SJSA1 (cell line): ENCODE results near the gene APBB2. TPM values are rescaled to one million over a fixed set of nuclear protein-coding genes. Genes with fewer than 3 reads are reported as not detected.
"Not testable (repeated sequence)": the region's sequence is repeated elsewhere in the genome, so short reads cannot be mapped to it uniquely, and the experiment has no call there.

Experiments
- DNase-seq, 2 experiments: peaks; one replicate each; pipeline ENCODE4 v3.0.0-alpha.2; 2015 to 2020; ENCODE audit warnings: low spot score in 2 of 2, low read depth in 1 of 2
- H3K27ac ChIP-seq: fragments of 250-450 bp; sonication (Bioruptor Pico); 2 replicates; pipeline ENCODE4 v1.5.1; 2020; ENCODE audit warnings: mild to moderate bottlenecking, moderate library complexity
- H3K27me3 ChIP-seq: fragments of 250-450 bp; sonication (Bioruptor Pico); replicated peaks from 2 replicates; pipeline ENCODE4 v1.5.1; 2020; ENCODE audit warnings: mild to moderate bottlenecking, moderate library complexity
- H3K36me3 ChIP-seq: fragments of 250-450 bp; sonication (Bioruptor Pico); 2 replicates; pipeline ENCODE4 v1.5.1; 2020; ENCODE audit warnings: mild to moderate bottlenecking
- H3K4me1 ChIP-seq: fragments of 250-450 bp; sonication (Bioruptor Pico); replicated peaks from 2 replicates; pipeline ENCODE4 v1.6.1; 2021; ENCODE audit warnings: mild to moderate bottlenecking
- H3K4me3 ChIP-seq: fragments of 250-450 bp; sonication (Bioruptor Pico); 2 replicates; pipeline ENCODE4 v1.5.1; 2020; ENCODE audit warnings: mild to moderate bottlenecking
- H3K9me3 ChIP-seq: fragments of 250-450 bp; sonication (Bioruptor Pico); replicated peaks from 2 replicates; pipeline ENCODE4 v1.5.1; 2020; ENCODE audit warnings: mild to moderate bottlenecking
- total RNA-seq: library from RNA; depleted of rRNA; stranded (reverse); fragments of >200 nt; shearing (Covaris generic); gene quantifications from 2 replicates; pipeline ENCODE4 v1.2.3, GENCODE V29; 2014

APBB2 gene
- total RNA-seq, 1 experiment from 2014 or later, result 12.9 TPM

DNA sequence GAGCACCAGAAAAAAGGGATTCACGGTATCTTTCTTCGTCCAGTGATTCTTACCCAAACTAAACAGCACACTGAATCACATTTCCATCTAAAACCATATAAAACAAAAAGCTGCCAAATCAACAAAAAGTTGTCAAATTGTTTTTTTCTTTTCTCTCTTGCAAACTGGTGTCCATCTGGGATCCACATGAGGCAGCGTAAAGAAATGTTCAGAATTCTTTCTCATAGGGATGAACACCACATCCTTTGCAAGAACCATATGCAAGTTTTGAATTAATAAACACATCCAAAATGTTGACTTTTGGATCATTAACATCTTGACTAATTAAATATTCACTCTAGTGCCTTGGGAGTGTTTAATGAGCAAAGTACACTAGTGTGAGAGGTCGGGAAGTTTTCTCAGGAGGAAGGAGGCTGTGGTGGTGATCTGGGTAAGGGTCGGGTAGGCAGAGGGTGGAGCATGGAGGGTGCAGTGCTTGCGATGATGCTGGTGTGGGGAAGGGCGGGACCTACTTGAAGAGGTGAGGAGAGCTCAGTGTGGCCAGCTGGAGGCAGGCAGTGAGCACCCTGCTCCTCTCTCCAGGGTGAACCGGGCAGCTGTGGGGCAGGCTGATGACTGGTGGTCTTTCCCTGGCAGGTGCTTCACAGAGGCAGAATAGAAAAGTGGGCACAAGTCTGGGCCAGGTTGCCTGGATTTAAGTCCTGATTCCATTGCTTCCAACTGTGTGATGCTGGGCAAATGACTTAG, 391.7 kb downstream of the APBB2 start:
- no peaks in the 10 kb centered on the region for H3K9me3 ChIP-seq
- no peak overlapping the region for H3K27ac ChIP-seq
- H3K36me3 ChIP-seq, result no peaks in the 10 kb centered on the region
- no peaks in the 10 kb centered on the region for H3K4me1 ChIP-seq
- no peak for DNase-seq
- no peak overlapping the region for H3K4me3 ChIP-seq
- no peaks in the 10 kb centered on the region for H3K27me3 ChIP-seq

DNA sequence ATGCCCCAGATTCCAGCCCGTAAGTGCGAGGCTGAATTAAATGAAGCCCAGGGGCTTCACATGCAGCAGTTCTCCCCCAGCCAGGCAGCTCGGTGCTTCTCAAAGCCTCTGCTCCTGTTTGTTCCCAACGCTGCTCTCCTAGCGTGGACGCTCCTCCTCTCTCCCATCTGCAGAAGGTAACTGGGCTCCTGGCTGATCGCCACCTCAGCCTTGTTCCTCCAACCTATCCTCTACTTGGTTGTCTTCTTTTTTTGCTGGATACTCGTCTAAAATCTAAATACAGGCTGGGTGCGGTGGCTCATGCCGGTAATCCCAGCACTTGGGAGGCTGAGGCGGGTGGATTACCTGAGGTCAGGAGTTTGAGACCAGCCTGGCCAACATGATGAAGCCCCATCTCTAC, 394.2 kb downstream of the APBB2 start:
- H3K4me3 ChIP-seq, result no peak overlapping the region
- H3K27me3 ChIP-seq, result no peaks in the 10 kb centered on the region
- no peaks in the 10 kb centered on the region for H3K36me3 ChIP-seq
- no peak overlapping the region for H3K27ac ChIP-seq
- no peaks in the 10 kb centered on the region for H3K4me1 ChIP-seq
- H3K9me3 ChIP-seq, result no peaks in the 10 kb centered on the region
- DNase-seq, result no peak

DNA sequence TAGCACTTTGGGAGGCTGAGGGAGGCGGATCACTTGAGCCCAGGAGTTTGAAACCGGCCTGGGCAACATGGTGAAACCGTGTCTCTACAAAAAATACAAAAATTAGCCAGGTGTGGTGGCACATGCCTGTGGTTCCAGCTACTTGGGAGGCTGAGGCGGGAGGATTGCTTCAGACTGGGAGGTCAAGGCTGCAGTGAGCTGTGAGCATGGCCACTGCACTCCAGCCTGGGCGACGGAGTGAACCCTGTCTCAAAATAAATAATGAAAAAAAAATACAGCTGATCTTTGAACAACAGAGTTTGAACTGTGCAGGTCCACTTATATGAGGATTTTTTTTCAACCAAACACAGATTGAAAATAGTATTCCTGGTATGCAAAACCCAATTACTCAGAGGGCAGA, 397.2 kb downstream of the APBB2 start:
- H3K9me3 ChIP-seq, H3K27me3 ChIP-seq: not testable (repeated sequence)

DNA sequence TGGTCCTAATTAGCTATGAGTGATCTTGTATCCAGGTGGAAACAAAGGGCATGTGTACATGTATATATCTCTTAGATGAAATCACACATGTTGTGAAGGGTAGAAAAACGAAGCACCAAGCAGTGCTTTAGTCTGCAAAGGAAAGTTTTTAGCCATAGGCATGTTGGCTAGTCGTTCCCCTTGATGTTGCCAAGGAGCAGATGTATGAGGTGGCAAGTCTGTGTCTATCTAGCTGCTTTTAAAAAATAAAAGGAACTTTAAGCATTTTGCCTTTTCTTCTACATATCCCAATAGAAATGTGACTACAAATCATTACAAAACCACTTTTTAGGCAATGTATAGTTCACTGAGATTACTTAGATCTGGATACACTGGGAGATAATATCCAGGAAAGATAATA, 401.5 kb downstream of the APBB2 start:
- Histone ChIP-seq H3K27me3 (no peaks in the 10 kb centered on the region), H3K4me3 (no peak overlapping the region), H3K36me3 (no peaks in the 10 kb centered on the region), H3K27ac (no peak overlapping the region), H3K4me1 (no peaks in the 10 kb centered on the region), H3K9me3 (no peaks in the 10 kb centered on the region)
- no peak for DNase-seq

More for the DNA sequence above, 397.2 kb downstream of the APBB2 start:
- not testable (repeated sequence) for H3K4me1 ChIP-seq, H3K36me3 ChIP-seq, H3K27ac ChIP-seq, H3K4me3 ChIP-seq, DNase-seq

DNA sequence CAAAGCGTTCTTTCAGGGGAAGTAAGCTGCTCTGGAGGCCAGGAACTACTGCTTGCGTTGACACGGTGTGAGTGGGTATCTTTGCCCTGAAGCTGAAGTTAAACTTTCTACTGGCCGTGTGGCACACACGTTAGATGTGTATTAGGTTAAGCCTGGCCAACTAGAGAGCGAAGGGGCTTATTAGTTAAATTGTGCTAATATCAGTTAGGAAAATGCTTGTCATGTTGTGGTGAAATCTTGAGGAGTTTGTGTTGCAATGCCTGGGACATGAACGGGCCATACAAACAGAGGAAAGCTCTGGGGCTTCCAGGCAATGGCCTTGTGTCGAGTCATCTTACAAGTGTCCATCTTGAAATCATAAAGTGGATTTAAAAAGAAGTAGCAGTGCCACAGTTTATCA, 402.0 kb downstream of the APBB2 start:
- Histone ChIP-seq H3K27me3 (no peaks in the 10 kb centered on the region), H3K9me3 (no peaks in the 10 kb centered on the region), H3K4me1 (no peaks in the 10 kb centered on the region), H3K4me3 (no peak overlapping the region), H3K36me3 (no peaks in the 10 kb centered on the region), H3K27ac (no peak overlapping the region)
- no peak for DNase-seq

DNA sequence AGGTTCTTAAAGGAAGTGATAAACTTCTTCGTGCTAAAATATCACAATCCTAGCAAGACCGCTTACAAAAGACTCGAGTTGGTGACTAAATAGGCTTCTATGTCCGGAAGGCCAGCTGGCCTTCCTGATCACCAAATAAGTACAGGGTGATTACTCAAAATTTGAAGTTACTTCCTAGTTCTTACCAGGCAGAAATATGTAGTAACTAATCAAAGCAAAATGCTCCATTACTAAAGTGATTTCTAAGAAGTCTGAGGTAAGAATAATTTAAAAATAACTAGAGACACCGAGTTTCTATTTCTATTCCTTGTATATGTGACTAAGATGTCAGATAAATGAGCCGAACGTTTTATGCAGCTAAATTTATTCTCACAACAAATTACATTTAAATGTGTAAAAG, 402.4 kb downstream of the APBB2 start:
- Histone ChIP-seq H3K27me3 (no peaks in the 10 kb centered on the region), H3K4me1 (no peaks in the 10 kb centered on the region), H3K36me3 (no peaks in the 10 kb centered on the region), H3K9me3 (no peaks in the 10 kb centered on the region), H3K27ac (no peak overlapping the region), H3K4me3 (no peak overlapping the region)
- DNase-seq, result no peak

DNA sequence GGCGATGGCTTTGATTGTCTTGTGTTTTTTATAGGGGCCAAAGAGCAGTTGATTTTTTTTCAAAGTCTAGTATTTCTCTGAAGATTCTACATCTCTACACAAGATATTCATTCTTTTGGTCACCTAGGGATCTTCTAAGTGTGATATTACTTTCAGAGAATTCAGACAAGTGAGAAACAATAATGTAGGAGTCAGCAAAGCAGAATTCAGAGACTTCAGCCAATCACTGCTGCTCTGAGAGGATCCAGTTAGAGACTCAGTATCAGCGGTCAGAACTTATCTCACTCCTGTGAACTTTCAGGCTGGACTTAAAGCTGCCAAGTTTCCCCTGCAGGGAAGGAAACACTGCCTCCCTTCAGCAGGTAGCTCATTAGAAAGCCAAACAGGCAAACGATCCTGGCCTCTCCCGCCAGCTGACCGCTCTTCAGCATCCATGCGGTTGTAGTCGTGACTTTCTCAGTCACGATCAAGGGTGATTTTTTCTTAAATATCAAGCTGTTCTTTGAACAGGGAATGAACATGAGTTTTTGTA, 405.4 kb downstream of the APBB2 start:
- no peak overlapping the region for H3K4me3 ChIP-seq
- DNase-seq, result no peak
- no peaks in the 10 kb centered on the region for H3K9me3 ChIP-seq
- no peaks in the 10 kb centered on the region for H3K4me1 ChIP-seq
- no peaks in the 10 kb centered on the region for H3K27me3 ChIP-seq
- no peaks in the 10 kb centered on the region for H3K36me3 ChIP-seq
- no peak overlapping the region for H3K27ac ChIP-seq

DNA sequence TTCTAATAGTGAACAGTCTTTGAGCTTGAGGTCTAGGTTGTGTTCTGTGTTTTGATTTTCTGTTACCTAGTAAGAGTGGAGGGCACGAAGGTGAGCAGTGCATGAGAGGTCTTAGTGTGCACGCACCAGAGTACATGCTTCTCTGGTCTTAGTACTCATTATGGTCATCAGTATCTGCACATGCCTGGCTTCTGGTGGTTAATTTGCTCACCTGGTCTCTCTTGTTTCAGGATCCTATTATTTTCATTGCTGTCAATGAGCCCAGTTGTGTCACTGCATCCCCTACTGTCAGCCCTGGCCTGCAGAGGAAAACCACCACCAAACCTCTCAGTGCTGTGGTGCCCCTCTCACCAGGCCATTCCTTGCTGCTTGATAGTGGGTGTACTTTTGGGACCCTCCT, 409.7 kb downstream of the APBB2 start:
- H3K27me3 ChIP-seq, result no peaks in the 10 kb centered on the region
- no peak overlapping the region for H3K4me3 ChIP-seq
- H3K4me1 ChIP-seq, result no peaks in the 10 kb centered on the region
- no peaks in the 10 kb centered on the region for H3K36me3 ChIP-seq
- DNase-seq, result no peak
- H3K27ac ChIP-seq, result no peak overlapping the region
- H3K9me3 ChIP-seq, result no peaks in the 10 kb centered on the region

DNA sequence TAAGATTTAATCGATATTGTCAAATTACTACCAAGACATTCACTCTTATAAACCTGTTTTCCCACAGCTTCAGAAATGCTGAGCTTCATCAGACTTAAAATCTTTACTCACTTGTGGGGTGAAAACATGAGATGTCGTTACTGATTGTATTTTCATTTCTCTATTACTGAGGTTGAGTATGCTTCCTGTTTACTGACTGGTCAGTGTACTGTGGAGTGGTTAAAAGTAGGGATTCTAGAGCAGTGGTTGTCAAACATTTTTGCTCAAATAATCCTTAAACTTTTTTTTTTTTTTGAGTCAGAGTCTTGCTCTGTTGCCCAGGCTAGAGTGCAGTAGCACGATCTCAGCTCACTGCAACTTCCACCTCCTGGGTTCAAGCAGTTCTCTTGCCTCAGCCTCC, 414.3 kb downstream of the APBB2 start:
- no peaks in the 10 kb centered on the region for H3K9me3 ChIP-seq
- no peak overlapping the region for H3K4me3 ChIP-seq
- DNase-seq, result no peak

DNA sequence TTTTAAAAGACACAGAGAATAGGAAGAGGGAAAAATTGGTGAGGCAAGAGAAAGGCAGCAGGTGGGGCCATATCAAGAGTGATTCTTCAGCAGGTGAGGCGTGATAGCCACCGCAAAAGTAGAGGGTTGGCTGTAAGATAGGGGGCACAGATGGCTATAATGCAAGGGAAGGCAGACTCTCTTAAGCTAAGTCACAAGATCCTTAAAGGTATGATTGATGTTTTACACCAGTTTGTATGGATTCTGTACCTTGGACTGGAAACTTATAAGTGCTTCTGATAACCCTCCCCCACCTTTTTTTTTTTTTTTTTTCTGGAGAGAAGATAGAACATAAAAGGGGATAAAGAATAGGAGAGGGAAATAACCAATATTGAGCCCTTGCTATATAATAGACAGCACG, 424.6 kb downstream of the APBB2 start:
- no peaks in the 10 kb centered on the region for H3K9me3 ChIP-seq
- H3K27ac ChIP-seq, result no peak overlapping the region
- no peak overlapping the region for H3K4me3 ChIP-seq
- no peaks in the 10 kb centered on the region for H3K36me3 ChIP-seq
- DNase-seq, result no peak
- no peaks in the 10 kb centered on the region for H3K27me3 ChIP-seq
- no peaks in the 10 kb centered on the region for H3K4me1 ChIP-seq

More for the DNA sequence above, 414.3 kb downstream of the APBB2 start:
- no peaks in the 10 kb centered on the region for H3K4me1 ChIP-seq
- H3K27me3 ChIP-seq, result no peaks in the 10 kb centered on the region
- H3K36me3 ChIP-seq, result no peaks in the 10 kb centered on the region
- H3K27ac ChIP-seq, result no peak overlapping the region

DNA sequence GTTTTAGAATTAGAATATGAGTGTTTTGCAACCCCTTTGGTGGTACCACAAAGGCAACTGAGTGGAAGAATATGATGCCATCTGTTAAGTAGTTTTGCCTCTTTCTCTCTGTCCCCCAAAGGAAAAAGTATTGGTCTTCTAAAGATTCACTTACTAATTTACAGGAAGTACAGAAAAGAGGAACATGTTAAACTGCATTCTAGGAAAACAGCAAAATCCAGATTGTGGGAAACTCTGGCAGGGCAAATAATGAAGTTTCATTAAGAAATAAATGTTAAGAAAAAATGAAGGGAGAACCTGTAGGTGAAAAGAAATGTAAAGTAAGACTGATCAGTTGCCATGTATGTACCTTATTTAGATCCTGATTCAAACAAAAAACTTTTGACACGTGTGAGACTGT, 425.3 kb downstream of the APBB2 start:
- H3K36me3 ChIP-seq, result no peaks in the 10 kb centered on the region
- DNase-seq, result no peak
- no peaks in the 10 kb centered on the region for H3K9me3 ChIP-seq
- H3K4me1 ChIP-seq, result no peaks in the 10 kb centered on the region
- no peaks in the 10 kb centered on the region for H3K27me3 ChIP-seq
- no peak overlapping the region for H3K27ac ChIP-seq
- H3K4me3 ChIP-seq, result no peak overlapping the region

DNA sequence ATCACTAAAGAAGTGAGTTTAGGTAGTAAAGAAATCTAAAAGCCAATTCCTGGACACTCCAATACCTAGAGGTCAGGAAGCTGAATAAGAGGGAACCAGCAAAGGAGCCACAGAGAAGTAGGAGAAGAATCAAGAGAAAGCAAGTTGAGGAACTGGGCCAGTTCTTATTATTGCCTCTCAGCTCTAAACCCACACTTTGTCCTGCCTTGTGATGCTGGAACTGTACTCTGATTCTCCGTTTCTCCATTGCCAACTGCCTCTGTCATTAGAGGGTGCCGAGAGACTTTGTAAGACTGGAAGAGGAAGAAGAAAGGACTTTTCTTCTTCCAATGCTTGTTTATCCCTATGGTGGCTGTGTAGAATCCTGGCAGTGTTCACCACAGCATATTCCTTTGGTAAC, 426.0 kb downstream of the APBB2 start:
- H3K4me1 ChIP-seq, result no peaks in the 10 kb centered on the region
- no peak overlapping the region for H3K4me3 ChIP-seq
- H3K27me3 ChIP-seq, result no peaks in the 10 kb centered on the region
- H3K27ac ChIP-seq, result no peak overlapping the region
- no peaks in the 10 kb centered on the region for H3K9me3 ChIP-seq
- no peaks in the 10 kb centered on the region for H3K36me3 ChIP-seq
- DNase-seq, result no peak

DNA sequence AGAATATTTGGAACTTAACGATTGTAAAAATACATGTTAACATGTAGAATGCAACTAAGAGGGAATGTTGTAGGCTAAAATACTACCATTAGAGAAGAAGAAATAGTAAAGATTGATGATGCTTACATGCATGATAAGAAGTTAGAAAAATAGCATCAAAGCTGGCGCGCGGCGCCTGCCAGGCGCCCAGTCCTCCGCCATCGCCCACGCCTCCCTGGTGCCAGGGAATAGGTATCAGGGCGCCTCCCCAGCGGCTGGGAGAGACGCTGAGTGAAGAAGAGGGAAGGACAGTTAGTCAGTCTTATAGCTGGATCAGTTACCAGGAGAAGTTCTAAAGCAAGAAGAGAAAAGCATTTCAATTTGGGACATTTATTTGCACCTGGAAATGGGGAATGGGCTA, 428.6 kb downstream of the APBB2 start:
- Histone ChIP-seq H3K9me3 (no peaks in the 10 kb centered on the region), H3K27me3 (no peaks in the 10 kb centered on the region), H3K36me3 (no peaks in the 10 kb centered on the region), H3K27ac (no peak overlapping the region), H3K4me1 (no peaks in the 10 kb centered on the region), H3K4me3 (no peak overlapping the region)
- DNase-seq, result no peak

DNA sequence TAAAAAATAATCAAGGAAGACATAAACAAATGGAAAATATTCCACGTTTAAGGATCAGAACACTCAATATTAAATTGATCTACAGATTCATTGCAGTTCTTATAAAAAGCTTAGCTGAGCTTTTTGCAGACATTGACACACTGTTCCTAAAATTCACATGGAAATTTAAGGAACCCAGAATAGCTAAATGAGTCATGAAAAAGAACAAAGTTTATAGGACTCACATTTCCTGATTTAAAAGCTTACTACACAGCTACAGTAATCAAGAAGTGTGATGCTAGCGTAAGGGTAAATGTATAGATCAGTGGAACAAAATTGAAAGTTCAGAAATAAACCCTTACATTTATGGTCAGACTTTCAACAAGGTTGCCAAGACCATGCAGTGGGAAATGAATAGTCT, 431.5 kb downstream of the APBB2 start:
- Histone ChIP-seq H3K36me3 (no peaks in the 10 kb centered on the region), H3K4me3 (no peak overlapping the region), H3K9me3 (no peaks in the 10 kb centered on the region), H3K27ac (no peak overlapping the region), H3K27me3 (no peaks in the 10 kb centered on the region), H3K4me1 (no peaks in the 10 kb centered on the region)
- DNase-seq, result no peak

DNA sequence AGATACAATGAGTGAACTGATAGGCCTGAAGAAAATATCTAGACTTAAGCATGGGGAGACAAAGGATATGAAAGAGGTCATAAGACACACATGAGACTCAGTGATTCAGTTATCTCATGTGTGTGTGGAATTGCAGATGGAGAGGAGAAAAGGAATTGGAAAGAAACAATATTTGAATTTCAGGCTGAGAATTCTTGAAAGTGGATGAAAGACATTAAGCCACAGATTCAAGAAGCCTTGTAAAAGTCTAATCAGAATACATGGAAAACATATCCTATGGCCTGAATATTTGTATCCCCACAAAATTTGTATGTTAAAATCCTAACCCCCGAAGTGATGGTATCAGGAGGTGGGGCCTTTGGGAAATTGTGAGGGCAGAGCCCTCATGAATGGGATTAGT, 436.3 kb downstream of the APBB2 start:
- Histone ChIP-seq H3K27me3 (no peaks in the 10 kb centered on the region), H3K27ac (no peak overlapping the region), H3K4me1 (no peaks in the 10 kb centered on the region), H3K9me3 (no peaks in the 10 kb centered on the region), H3K4me3 (no peak overlapping the region), H3K36me3 (no peaks in the 10 kb centered on the region)
- DNase-seq, result no peak
